ENCODE measurements around the gene SLC6A20.

The SLC6A20 gene

DNA sequence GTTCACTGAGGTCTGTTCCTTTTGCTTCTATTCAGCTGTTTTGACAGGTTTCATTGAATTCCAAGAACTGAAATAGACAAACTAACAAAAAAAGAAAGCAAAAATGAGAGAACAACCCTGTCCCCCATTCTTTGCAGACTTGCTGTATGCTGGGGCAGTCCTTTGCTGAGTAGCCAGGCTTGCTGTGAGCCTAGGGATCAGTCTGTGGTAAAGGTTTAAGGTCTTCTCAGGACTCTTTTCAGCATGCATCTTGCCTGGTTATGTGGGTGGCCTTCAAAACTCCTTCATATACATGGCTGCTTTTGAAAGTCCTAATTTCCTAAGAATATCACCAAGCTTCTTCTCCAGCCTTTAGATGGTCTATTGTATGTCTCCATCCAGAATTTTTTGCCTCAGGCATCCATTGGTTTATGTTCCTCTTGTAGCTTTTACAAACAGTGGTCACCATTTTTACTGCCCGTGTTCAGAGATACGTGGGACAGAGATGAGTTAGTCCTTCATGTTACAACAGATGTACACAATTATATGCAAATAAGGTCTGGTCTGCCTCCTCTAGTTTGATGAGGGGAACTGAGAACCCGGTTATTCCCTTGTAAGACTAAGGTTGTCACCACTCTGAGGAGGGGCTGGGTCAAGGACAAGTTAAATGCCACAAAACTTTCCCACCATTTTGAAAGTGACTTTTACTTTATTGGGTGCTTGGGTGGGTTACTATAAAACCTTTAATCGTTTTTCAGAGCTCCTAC is 65.8 kb downstream of the SLC6A20 start:
- DNase-seq (ENCODE audit: low read depth in 2 of 2, low spot score in 1 of 2), result no peak

DNA sequence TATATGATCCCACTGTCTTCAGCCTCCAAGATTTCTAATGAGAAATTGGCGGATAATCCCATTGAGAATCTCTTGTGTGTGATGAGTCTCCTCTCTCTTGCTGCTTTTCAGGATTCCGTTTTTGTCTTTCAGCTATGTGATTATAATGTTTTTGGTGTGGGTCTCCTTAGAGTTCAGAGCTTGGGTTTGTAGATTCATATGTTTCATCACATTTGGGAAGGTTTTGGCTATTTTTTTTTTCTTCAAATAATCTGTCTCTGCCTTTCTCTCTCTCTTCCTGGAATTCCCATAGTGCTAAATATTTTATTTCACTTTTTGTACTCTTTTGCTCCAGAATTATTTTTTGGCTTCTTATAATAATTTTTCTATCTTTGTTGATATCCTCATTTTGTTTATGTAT is 66.7 kb downstream of the SLC6A20 start:
- no peak for DNase-seq (ENCODE audit: low read depth in 2 of 2, low spot score in 1 of 2)

DNA sequence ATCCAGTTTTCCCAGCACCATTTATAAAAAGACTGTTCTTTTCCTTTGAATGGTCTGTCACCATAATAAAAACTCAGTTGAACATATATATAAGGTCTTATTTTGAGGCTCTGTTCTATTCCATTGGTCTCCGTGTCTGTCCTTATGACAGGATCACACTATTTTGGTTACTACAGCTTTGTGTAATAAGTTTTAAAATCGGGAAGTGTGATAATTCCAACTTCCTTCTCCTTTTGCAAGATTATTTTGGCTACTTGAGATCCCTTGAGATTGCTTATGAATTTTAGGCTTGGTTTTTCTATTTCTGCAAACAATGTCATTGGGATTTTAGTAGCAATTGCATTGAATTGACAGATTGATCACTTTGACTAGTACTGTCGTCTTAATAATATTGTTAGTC is 71.4 kb downstream of the SLC6A20 start:
- no peak for DNase-seq (ENCODE audit: low read depth in 2 of 2, low spot score in 1 of 2)

DNA sequence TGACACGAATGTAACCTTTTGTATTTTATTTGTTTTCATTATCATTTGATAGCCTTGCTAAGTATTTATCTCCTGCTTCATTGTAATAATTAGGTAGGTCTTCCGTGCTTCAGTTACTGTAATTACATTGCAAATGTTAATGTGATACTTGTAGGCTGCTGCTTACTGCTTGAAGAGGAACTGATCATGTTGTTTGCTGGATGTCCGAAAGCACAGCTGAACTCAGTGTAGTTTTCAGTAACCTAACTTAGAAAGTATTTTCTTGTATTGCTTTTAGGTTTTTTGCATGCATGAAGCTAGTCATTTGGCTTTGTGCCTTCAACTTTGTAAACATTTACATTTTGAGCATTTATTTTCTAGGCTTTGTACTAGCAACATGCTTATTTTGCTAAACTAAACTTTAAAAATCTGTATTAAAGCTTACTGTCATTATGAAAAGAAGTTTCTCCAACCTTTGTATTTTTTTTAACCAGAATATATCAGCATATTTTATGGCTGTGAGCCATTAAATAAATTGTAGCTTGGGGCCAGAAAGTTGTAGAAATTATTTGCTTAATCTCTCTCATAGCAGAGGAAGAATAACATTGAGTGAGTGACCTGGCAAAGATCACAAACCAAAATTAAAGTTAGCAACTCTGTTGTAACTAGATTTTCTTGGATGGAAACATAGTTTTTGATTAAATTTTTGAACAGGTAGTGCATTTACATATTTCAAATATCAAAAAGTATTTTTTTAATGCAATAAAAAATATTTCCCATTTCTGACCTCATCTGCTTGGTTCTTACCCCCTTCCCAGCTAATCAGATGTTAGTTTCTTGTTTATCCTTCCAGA is 76.5 kb downstream of the SLC6A20 start:
- DNase-seq (ENCODE audit: low read depth in 2 of 2, low spot score in 1 of 2), result no peak

DNA sequence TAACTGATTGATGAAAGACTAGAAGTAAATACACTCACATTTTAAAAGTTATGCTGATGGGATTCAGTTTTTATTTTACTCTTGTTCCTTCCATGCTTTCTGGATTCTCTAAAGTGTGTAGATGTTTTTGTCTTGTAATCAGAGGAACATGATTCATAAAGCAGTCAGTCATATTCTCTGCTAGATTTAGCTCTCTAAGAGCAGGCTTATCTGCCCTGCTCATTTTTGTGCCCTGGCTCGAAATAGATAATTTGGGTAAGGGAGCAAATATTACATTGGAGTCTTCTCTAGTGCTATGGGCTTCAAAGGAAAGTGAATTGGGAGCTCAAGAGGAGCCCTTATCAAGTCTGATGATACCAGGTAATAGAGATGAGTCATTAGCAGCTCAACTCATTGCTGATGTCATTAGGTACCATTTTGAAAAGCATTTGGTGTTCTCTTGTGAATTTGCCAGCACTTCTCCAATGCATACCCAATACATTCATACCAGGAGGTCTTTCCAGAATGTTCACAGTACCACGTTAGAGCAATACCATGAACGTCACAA is 79.5 kb downstream of the SLC6A20 start:
- DNase-seq (ENCODE audit: low read depth in 2 of 2, low spot score in 1 of 2), result no peak

DNA sequence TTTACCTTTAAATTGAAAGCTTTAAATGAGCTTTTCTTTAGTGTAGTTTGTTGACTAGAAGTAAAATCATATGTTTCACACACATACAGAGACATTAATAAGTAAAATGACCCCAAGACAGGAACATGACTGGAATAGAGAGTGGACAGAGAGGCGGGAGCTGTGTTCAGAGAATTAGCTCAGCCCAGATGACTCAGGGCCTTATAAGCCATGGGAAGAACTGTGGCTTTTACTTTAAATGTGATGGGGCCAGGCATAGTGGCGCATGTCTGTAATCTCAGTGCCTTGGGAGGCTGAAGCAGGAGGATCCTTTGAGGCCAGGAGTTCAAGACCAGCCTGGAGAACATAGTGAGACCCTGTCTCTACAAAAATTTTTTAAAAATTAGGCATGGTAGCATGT is 80.4 kb downstream of the SLC6A20 start:
- DNase-seq (ENCODE audit: low read depth in 2 of 2, low spot score in 1 of 2), result no peak

DNA sequence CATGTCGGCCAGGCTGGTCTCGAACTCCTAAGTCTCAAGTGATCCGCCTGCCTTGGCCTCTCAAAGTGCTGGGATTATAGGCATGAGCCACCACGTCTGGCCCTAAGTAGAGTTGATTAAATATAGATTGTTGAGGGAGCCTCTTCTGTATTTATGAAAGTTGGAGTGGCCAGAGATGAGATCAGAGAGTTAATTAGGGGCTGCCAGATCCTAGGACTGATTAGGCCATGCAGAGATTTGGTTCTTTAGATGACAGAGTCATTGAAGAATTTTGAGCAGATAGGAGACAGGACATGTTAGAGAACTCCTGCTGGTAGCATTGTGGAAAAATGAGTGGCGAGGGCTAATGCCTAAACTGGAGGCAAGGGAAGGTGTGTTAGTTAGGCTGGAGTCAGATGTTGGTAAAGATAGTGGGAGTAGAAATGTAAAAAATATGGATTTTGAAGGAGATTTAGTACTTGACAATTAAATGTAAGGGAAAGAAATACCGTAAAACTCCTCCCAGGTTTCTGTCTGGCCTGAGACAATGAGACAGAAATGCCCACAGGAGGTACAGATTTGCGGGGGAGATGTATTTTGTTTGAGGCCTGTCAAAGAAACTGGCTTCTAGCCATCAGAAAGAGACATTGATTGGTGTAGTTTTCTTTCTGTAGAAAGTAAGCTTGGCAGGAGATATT is 83.8 kb downstream of the SLC6A20 start:
- DNase-seq (ENCODE audit: low read depth in 2 of 2, low spot score in 1 of 2), result no peak

DNA sequence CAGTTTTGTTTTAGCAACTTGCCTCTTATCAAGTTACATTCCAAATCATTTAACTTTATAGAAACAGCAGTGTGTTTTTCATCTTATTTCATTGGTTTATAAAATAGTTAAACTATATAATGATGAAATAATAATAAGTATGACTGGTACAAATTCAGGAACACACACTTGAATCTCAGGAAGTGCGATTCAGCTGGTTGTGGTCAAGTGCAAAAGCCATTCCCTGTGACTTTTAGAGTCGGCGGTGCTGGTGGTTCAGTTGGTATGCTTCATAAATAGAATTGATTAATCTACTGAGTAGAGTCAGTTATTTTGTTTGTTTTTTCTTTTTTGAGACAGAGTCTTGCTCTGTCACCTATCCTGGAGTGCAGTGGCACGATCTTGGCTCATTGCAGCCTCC is 84.4 kb downstream of the SLC6A20 start:
- DNase-seq (ENCODE audit: low read depth in 2 of 2, low spot score in 1 of 2), result no peak

DNA sequence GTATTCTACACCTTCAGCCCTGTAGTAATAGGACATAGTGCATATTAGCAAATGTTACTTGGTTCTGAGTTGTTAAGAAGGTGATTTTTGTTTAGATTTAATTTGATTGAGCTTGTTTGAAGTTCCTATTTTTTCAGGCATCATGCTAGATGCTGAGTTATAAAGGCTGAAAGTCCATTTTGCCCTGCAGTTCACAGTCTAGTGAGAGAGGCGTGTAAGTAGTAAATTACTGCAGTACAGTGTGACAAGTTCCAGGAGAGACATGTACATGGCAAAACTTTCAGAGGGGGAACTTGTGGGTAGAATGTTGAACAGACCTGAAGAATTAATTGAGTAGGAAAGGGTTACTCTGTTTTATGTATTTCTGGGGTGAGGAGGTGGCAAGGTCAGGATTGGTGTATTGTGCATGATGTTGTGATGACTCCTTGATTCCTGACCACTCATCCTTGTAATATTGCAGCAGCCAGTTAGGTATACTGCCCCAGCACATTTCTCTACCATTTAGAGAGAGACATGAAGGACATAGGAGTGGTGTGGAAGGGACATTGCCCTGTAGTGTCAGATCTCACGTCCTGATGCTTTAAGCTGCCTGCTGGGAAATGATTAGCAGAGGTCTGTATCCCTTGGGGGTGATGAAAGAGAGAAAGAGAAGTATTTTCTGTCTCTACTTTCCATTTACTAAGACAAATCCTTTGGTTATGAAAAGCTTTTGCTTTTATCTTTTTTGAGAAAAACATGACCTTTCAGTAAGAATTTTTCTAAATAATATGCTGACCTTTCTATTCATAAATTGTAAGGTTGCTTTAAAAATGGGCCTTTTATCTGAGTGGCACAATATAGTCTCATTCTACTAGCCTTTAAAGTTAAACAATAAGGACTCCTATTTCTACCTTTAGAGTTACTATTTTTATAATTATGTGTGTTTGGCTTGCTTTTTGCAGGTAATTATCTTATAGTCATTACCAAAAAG is 90.2 kb downstream of the SLC6A20 start:
- no peak for DNase-seq (ENCODE audit: low read depth in 2 of 2, low spot score in 1 of 2)
